NB4 (cell line): Measurements from ENCODE around the gene IL15RA.

Experiments
- DNase-seq: peaks from one replicate; pipeline ENCODE4 v3.0.0; 2010; ENCODE audit warnings: low read depth
- H3K4me3 ChIP-seq: one replicate; pipeline ENCODE4 v1.5.1; 2011; ENCODE audit warnings: mild to moderate bottlenecking, low read depth, low read length, moderate library complexity
- CTCF ChIP-seq: IDR thresholded peaks from one replicate; pipeline ENCODE4 v1.5.1; 2012; ENCODE audit warnings: low read depth, low read length
- MAX ChIP-seq: IDR thresholded peaks from 2 replicates; pipeline ENCODE4 v1.6.1; 2011; ENCODE audit warnings: low read depth, low read length
- MYC ChIP-seq: IDR thresholded peaks from 2 replicates; pipeline ENCODE4 v1.6.1; 2011; ENCODE audit warnings: low read depth, low read length
- POLR2A ChIP-seq: IDR thresholded peaks from 2 replicates; pipeline ENCODE4 v1.6.1; 2011; ENCODE audit warnings: mild to moderate bottlenecking; ENCODE audit not compliant: insufficient read length; ENCODE audit errors: extremely low read depth

Gene IL15RA

GRCh38 chr10:6020826-6021225 is 43.5 kb upstream of the IL15RA start:
- no peak for DNase-seq
- TF ChIP-seq MYC (no peak), MAX (no peak), POLR2A (no peak), CTCF (no peak)
- no peak overlapping the region for H3K4me3 ChIP-seq

GRCh38 chr10:6019796-6020195 is 42.5 kb upstream of the IL15RA start:
- TF ChIP-seq CTCF: no peak
- TF ChIP-seq MYC: no peak
- no peak for TF ChIP-seq MAX
- no peak for TF ChIP-seq POLR2A
- no peak for DNase-seq
- H3K4me3 ChIP-seq: no peak overlapping the region

GRCh38 chr10:6019010-6019782 is 41.9 kb upstream of the IL15RA start:
- DNase-seq: no peak
- H3K4me3 ChIP-seq: no peak overlapping the region
- TF ChIP-seq MAX (no peak), POLR2A (no peak), MYC (no peak), CTCF (no peak)

GRCh38 chr10:6018422-6018821 is 41.1 kb upstream of the IL15RA start:
- no peak overlapping the region for H3K4me3 ChIP-seq
- no peak for DNase-seq
- no peak for TF ChIP-seq MAX
- no peak for TF ChIP-seq MYC
- TF ChIP-seq POLR2A: no peak
- TF ChIP-seq CTCF: no peak

GRCh38 chr10:6017781-6018354 is 40.5 kb upstream of the IL15RA start:
- no peak for DNase-seq
- TF ChIP-seq POLR2A: no peak
- TF ChIP-seq CTCF: no peak
- no peak for TF ChIP-seq MYC
- TF ChIP-seq MAX: no peak
- H3K4me3 ChIP-seq: no peak overlapping the region
